A673 (cell line): Measurements from ENCODE around the gene TXNRD1.

Experiments
- EZH2 ChIP-seq: fragments of 200-600 bp; sonication (generic); IDR thresholded peaks from 2 replicates; pipeline ENCODE4 v1.6.1; 2017; ENCODE audit warnings: borderline replicate concordance, low read depth, mild to moderate bottlenecking, mixed read lengths, antibody characterized with exemption, low read length; ENCODE audit not compliant: poor library complexity, severe bottlenecking
- TF ChIP-seq, protein P1 (sequence below): fragments of 300-800, 200-600 bp; sonication (generic); conservative IDR thresholded peaks from 2 replicates; pipeline ENCODE4 v1.5.1; 2017; ENCODE audit warnings: low read depth, mild to moderate bottlenecking, antibody characterized with exemption, low read length, moderate library complexity, mixed read lengths

DNA sequence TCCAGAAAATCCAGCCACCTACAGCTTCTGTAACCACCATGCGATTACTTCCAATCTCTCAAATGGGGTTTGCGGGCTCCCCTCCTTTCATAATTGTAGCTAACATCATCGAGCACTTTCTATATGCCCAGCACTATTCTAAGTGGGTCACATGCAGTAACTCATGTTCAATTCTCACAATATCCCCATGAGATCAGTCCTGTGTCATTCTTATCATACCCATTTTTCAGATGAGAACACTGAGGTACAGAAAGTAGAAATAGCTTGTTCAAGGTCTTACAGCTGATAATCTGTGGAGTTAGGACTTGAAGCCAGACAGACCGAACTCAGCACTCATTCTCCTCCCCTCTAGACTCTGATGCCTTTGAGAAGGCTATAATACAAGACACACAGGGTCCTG lies 162.8 kb downstream of the TXNRD1 start:
- TF ChIP-seq, protein P1, sequence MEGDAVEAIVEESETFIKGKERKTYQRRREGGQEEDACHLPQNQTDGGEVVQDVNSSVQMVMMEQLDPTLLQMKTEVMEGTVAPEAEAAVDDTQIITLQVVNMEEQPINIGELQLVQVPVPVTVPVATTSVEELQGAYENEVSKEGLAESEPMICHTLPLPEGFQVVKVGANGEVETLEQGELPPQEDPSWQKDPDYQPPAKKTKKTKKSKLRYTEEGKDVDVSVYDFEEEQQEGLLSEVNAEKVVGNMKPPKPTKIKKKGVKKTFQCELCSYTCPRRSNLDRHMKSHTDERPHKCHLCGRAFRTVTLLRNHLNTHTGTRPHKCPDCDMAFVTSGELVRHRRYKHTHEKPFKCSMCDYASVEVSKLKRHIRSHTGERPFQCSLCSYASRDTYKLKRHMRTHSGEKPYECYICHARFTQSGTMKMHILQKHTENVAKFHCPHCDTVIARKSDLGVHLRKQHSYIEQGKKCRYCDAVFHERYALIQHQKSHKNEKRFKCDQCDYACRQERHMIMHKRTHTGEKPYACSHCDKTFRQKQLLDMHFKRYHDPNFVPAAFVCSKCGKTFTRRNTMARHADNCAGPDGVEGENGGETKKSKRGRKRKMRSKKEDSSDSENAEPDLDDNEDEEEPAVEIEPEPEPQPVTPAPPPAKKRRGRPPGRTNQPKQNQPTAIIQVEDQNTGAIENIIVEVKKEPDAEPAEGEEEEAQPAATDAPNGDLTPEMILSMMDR, result no peak
- TF ChIP-seq EZH2, result no peak
